Measurements from ENCODE around the gene DPCD.

The DPCD gene

GRCh38 chr10:101566333-101567164 is 21.6 kb upstream of the DPCD start:
- DNase-seq (ENCODE audit: low spot score) (peak; percentile 40), ATAC-seq (ENCODE audit: low read depth) (no peak)
- no peak overlapping the region for H3K4me3 ChIP-seq (ENCODE audit: severe bottlenecking)
- TF ChIP-seq CTCF (IDR thresholded peaks at IDR 0.05; ENCODE audit: poor library complexity, severe bottlenecking) = no peak
- H3K27me3 ChIP-seq (ENCODE audit: insufficient read depth, poor library complexity, severe bottlenecking) = peaks cover 19% of the 10 kb centered on the region
- H3K4me1 ChIP-seq (ENCODE audit: insufficient read depth, poor library complexity, severe bottlenecking) = no peaks in the 10 kb centered on the region
- H3K36me3 ChIP-seq (ENCODE audit: low read depth) = no peaks in the 10 kb centered on the region
- no peaks in the 10 kb centered on the region for H3K9me3 ChIP-seq (ENCODE audit: severe bottlenecking)
- H3K27ac ChIP-seq (ENCODE audit: poor library complexity, severe bottlenecking) = no peak overlapping the region

- ATAC-seq (ENCODE audit: low read depth) (no peak), DNase-seq (ENCODE audit: low spot score) (peak; percentile 28)
- Histone ChIP-seq H3K27me3 (ENCODE audit: insufficient read depth, poor library complexity, severe bottlenecking) (peaks cover 19% of the 10 kb centered on the region), H3K4me3 (ENCODE audit: severe bottlenecking) (no peak overlapping the region), H3K27ac (ENCODE audit: poor library complexity, severe bottlenecking) (no peak overlapping the region), H3K36me3 (ENCODE audit: low read depth) (no peaks in the 10 kb centered on the region), H3K9me3 (ENCODE audit: severe bottlenecking) (no peaks in the 10 kb centered on the region), H3K4me1 (ENCODE audit: insufficient read depth, poor library complexity, severe bottlenecking) (no peaks in the 10 kb centered on the region)
- TF ChIP-seq CTCF (IDR thresholded peaks at IDR 0.05; ENCODE audit: poor library complexity, severe bottlenecking) = no peak
Measured at GRCh38 chr10:101567165-101568006, 20.7 kb upstream of the DPCD start.

- no peaks in the 10 kb centered on the region for H3K36me3 ChIP-seq (ENCODE audit: low read depth)
- no peak overlapping the region for H3K4me3 ChIP-seq (ENCODE audit: severe bottlenecking)
- DNase-seq (ENCODE audit: low spot score) = peak; percentile 59
- H3K27ac ChIP-seq (ENCODE audit: poor library complexity, severe bottlenecking) = no peak overlapping the region
- H3K4me1 ChIP-seq (ENCODE audit: insufficient read depth, poor library complexity, severe bottlenecking) = no peaks in the 10 kb centered on the region
- no peaks in the 10 kb centered on the region for H3K9me3 ChIP-seq (ENCODE audit: severe bottlenecking)
- no peak for ATAC-seq (ENCODE audit: low read depth)
- TF ChIP-seq CTCF (IDR thresholded peaks at IDR 0.05; ENCODE audit: poor library complexity, severe bottlenecking) = no peak
- peaks cover 19% of the 10 kb centered on the region for H3K27me3 ChIP-seq (ENCODE audit: insufficient read depth, poor library complexity, severe bottlenecking)
Measured at GRCh38 chr10:101568054-101568745, 19.9 kb upstream of the DPCD start.

- Histone ChIP-seq H3K27ac (ENCODE audit: poor library complexity, severe bottlenecking) (no peak overlapping the region), H3K4me1 (ENCODE audit: insufficient read depth, poor library complexity, severe bottlenecking) (no peaks in the 10 kb centered on the region), H3K36me3 (ENCODE audit: low read depth) (no peaks in the 10 kb centered on the region), H3K27me3 (ENCODE audit: insufficient read depth, poor library complexity, severe bottlenecking) (peaks cover 19% of the 10 kb centered on the region), H3K9me3 (ENCODE audit: severe bottlenecking) (no peaks in the 10 kb centered on the region), H3K4me3 (ENCODE audit: severe bottlenecking) (no peak overlapping the region)
- peak; percentile 37 for DNase-seq (ENCODE audit: low spot score)
- no peak for TF ChIP-seq CTCF (IDR thresholded peaks at IDR 0.05; ENCODE audit: poor library complexity, severe bottlenecking)
- ATAC-seq (ENCODE audit: low read depth) = no peak
Measured at GRCh38 chr10:101569323-101569621, 18.8 kb upstream of the DPCD start.

All from RWPE2 (cell line).